ENCODE measurements around the gene RSPRY1.

Gene RSPRY1

DNA sequence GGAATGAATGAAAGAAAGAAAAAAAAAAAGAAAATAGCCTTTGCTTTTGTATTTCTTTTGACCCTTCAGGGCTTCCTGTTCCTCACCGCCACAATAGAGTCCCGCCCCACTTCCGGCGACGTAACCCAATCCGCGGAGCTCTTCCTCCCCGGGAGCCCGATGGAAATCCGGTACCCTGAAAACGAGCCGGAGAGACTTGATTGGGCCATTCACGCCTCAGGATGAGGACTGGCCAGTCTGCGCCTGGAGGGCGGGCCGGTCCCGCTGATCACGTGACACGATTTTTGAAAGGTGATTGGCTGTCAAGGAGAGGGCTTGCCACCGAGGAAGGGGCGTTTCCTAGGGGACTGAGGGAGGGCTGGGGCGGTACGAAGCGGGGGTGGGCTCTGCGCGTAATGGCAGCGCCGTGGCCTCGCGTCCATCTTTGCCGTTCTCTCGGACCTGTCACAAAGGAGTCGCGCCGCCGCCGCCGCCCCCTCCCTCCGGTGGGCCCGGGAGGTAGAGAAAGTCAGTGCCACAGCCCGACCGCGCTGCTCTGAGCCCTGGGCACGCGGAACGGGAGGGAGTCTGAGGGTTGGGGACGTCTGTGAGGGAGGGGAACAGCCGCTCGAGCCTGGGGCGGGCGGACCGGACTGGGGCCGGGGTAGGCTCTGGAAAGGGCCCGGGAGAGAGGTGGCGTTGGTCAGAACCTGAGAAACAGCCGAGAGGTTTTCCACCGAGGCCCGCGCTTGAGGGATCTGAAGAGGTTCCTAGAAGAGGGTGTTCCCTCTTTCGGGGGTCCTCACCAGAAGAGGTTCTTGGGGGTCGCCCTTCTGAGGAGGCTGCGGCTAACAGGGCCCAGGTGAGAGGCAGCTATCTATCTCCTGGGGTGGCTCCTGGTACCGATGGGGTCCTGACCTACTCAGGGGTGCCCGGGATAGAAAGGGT, at the start of gene RSPRY1, which contains the start of gene PSME3IP1:
Gene RSPRY1 (plus strand): TSS at position 385 of the 927 bp plus-strand sequence. CDS start 18,330 bp downstream, outside the sequence.
Gene PSME3IP1 (minus strand): TSS at position 95 of the 927 bp plus-strand sequence. CDS start 12,185 bp downstream, outside the sequence.
- DNase-seq (ENCODE audit: low read depth), result peak; percentile 95

- no peak for DNase-seq (ENCODE audit: low read depth)
These were observed 49.1 kb upstream of the RSPRY1 start for GRCh38 chr16:57137043-57137442.

- DNase-seq (ENCODE audit: low read depth), result no peak
These were observed 48.4 kb upstream of the RSPRY1 start for GRCh38 chr16:57137566-57138273.

GRCh38 chr16:57138281-57138935, 47.7 kb upstream of the RSPRY1 start:
- no peak for DNase-seq (ENCODE audit: low read depth)

DNA sequence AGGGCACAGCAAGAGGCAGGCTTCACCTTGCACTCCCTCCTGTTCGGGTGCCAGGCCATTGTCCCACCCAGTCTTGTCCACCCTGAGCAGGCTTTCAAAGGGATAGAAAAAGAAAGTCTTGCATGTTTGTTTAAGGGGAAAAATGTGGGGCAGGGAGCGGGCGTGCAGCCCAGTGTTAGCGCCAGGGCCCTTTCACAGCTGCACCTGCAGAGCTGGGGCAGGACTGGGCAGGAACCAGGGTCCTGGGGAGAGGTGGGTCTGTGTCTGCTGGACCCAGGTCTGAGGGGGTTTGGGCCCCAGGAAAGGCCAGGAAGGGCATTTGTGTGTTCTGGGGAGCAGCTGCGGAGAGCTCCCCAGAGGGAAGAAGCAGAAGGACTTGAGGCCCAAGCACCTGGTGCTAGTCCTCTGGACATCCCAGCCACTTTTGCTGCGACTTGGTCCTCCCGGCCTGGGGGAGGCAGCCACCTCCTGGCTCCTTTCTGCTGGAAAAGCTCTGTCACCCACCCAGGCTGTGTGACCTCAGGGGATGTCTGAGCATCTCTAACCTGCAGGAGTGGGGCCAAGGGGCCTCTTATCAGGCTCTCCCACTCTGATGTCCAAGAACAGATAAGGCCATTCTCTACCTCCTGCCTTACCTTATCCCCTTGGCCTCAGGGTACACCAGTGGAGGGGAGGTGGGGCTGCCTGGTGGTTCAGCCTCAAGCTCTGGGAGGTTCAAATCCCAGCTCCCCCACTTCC, 45.0 kb upstream of the RSPRY1 start:
- DNase-seq (ENCODE audit: low read depth), result no peak

GRCh38 chr16:57141822-57142631, 44.1 kb upstream of the RSPRY1 start:
- DNase-seq (ENCODE audit: low read depth), result no peak

GRCh38 chr16:57143149-57143921, 42.8 kb upstream of the RSPRY1 start:
- no peak for DNase-seq (ENCODE audit: low read depth)

- DNase-seq (ENCODE audit: low read depth), result no peak
These were observed 42.1 kb upstream of the RSPRY1 start for GRCh38 chr16:57144027-57144426.

DNA sequence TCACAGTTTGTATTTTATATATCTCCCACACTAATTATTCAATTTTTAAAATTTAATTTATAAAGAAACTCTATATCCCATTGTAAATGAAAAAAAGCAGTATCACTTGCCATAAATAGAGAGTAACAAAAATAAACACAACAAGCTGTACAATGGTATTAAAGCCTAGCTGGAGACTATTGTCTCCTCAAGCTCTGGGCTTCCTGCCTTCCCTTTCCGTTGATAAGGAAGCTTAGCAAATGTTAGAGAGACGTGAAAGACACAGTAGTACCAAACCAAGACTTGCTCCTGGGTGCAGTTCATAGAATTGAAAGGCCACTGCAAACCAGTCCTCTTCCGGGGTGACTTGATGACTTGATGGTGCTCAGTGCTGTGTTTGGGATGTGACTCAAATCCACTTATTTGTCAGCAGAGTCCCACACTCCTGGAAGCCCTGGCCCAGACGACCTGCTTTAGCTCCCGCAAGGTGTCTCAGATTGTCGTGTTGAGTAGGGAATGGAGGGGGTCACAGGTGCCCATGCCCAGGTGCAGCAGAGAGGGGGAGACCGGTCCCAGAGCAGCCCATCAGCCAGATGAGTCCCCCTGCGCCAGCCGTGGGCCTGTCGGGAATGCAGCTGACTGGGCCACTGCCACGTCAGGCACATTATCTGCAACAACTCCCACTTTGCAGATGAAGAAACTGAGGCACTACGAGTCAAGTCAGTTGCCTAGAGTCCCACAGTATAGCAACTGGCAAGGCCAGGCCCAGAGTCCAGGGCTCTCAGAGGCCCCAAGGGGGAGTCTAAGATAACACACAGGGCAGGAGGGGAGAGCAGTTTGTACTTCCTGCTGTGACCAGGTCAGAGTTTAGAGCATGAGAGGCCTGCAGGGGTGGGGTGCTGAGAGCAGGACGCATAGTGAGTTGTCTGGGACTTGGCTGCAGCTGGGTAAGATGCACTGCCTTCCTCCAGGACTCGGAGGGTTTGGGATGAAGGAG, 40.8 kb upstream of the RSPRY1 start:
- no peak for DNase-seq (ENCODE audit: low read depth)

- no peak for DNase-seq (ENCODE audit: low read depth)
These were observed 40.0 kb upstream of the RSPRY1 start for GRCh38 chr16:57146040-57146647.

DNA sequence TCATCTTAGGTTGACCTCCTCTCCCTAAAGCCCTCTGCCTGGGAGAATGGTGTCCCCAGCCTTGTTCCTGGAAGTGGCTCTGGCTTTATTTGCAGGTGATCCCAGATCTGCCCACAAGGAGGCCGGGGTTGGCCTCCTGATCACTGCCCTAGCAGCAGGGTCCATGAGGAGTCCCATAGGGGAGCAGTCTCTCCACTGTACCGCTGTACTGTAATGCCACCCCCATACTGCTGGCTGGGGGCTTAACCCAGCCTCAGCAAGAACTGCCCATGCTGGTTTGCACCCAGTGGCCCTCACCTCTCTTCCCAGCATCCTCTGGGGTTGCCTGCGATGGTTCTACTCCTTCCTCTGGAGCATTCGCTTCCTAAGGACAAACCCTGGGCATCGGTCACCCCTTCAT, 39.4 kb upstream of the RSPRY1 start:
- no peak for DNase-seq (ENCODE audit: low read depth)

DNA sequence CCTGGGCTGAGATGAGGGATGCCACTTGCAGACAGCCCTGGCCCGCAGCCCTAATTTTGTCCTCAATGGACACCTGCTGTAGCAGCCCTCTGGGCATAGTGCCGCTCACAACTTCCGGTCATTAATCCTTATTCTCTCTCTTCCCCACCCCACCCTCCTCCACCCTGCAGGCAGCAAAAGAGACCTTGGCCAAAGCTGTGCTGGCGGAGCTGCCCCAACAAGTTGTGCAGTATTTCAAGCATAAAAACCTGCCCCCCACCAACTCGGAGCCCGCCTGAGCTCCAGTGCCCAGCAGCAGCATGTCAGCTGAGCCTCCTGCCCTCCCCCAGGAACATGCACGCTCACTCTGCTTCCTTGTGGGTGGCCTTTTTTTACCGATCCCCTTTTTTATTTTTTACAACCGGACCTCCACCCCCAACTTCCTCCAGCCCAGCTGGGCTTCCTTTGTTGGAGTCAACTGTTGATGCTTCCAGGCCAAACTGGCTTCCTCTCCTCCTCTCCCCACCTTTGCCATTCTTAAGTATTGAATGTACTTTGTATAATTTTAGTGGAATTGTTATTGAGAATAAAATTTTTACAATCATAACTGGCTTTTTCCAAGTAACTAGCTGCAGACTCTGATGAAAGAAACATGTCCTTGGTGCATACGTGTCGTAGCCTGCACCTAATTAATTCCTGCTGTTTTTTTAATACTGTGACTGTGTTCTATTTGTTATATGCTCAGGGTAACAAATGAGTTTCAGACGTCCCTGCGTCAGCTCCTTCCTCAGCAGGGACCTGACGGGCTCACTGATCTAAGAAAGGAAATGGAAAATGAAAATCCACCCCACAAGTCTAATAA, 38.5 kb upstream of the RSPRY1 start:
- peak; percentile 21 for DNase-seq (ENCODE audit: low read depth)

DNA sequence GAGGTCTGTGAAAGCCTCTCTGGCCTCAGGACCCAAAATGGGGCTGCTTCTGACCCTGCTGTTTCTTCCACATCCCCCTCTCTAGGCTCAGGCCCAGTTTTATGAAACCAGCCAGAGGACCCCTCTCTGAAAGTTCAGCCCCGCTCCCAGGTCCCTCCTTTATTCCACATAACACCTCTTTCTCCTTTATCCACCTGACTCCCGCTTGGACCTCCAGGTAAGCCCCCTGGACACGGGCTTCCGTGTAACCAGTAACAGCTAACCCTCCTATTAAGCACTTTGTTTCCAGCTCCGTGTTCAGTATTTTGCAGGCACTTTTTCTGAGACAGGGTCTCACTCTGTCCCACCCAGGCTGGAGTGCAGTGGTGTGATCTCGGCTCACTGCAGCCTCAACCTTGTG, 37.6 kb upstream of the RSPRY1 start:
- no peak for DNase-seq (ENCODE audit: low read depth)

GRCh38 chr16:57149391-57149790, 36.7 kb upstream of the RSPRY1 start:
- no peak for DNase-seq (ENCODE audit: low read depth)

DNA sequence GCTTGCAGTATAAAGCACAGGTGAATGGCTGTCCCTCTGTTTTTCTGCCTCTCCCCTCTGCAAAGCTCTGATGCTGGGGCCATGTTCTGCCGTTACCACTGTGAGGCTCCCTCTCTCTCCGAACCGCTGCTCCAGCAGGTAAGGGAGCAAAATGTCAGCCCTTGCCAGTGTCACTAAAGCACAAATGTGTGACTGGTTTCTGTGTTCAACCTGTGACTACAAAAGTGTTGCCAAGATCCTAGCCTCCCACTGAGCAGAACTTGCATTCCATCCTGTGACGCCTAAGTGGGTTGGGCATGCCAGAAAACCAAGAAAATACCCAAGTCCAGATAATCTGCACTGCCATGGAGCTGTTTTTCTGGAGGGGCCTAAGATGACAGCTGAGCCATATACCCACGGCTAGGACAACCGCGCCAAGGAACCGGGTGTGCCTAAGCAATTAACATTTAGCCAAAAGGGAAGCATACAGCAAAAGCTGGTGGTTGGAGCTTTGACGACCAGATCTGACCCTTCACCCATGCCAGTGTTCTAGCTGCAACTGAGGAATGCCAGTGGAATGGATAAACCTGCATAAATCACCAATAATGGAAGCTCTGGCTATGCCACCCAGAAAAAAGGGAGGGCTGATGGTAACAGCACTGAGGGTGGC, 35.3 kb upstream of the RSPRY1 start:
- DNase-seq (ENCODE audit: low read depth), result no peak

DNA sequence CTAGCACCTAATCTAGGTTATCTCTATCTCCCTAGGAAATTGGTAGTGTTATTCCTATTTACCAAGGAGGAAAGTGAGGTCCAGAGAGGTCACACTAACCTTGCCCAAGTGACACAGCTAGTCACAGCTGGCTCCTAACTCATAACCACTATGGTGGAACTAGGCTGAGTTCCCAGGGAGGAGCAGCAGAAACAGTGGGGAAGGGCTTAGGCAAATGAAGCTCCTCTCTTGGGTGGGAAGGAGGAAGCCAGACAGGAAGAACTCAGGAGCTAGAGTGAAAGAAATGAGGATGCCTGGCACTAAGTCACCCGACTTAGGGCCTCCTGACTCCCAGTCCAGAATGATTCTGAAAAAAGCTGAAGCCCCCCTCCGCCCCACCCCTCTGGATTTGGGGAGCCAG, 34.8 kb upstream of the RSPRY1 start:
- DNase-seq (ENCODE audit: low read depth), result no peak
